IMR-90 (cell line): ENCODE results near the gene TRABD2A. TPM values are rescaled to one million over a fixed set of nuclear protein-coding genes. Genes with fewer than 3 reads are reported as not detected.

Experiments used
- ATAC-seq: fragments of 200-7000 bp; cut with Tn5 transposase; 2 replicates; pipeline ENCODE4 v1.9.1; 2020; ENCODE audit warnings: low read depth, mild to moderate bottlenecking, moderate library complexity
- BruUV-seq: library from RNA; stranded (reverse); fragments of 400-500 nt; replicated peaks from 2 replicates; lab custom pipeline; 2021; lab: Mats Ljungman, UMichigan
- CTCF ChIA-PET: fragments of 300-600 bp; formaldehyde crosslinking; extraction: SDS; loops from one replicate; lab custom pipeline; 2021; ENCODE audit warnings: antibody characterized with exemption; lab: Yijun Ruan, JAX
- POLR2A ChIA-PET: fragments of 300-600 bp; sonication (Branson Sonifier 250); formaldehyde crosslinking; loops from one replicate; lab custom pipeline; 2022; ENCODE audit warnings: antibody characterized with exemption; ENCODE audit not compliant: unreplicated experiment; lab: Charles Lee
- DNase-seq: peaks from one replicate; pipeline ENCODE4 v3.0.0; 2013
- H2AFZ ChIP-seq: replicated peaks from 2 replicates; pipeline ENCODE3; 2013; ENCODE audit warnings: low read length, mild to moderate bottlenecking; ENCODE audit not compliant: poor library complexity
- H2AK5ac ChIP-seq: 2 replicates; pipeline ENCODE4 v1.6.1; 2013; ENCODE audit warnings: low read depth, low read length, inconsistent platforms
- H2AK9ac ChIP-seq: replicated peaks from 2 replicates; pipeline ENCODE3; 2013; ENCODE audit warnings: mild to moderate bottlenecking, low read depth, low read length, moderate library complexity; ENCODE audit not compliant: poor library complexity
- H2BK120ac ChIP-seq: 2 replicates; pipeline ENCODE4 v1.6.1; 2013; ENCODE audit warnings: low read depth, low read length, inconsistent platforms
- H2BK15ac ChIP-seq: 3 replicates; pipeline ENCODE4 v1.6.1; 2013; ENCODE audit warnings: low read depth, low read length, inconsistent platforms
- H2BK20ac ChIP-seq: 2 replicates; pipeline ENCODE4 v1.6.1; 2013; ENCODE audit warnings: low read depth, mild to moderate bottlenecking, inconsistent platforms, low read length, moderate library complexity
- H2BK5ac ChIP-seq: 2 replicates; pipeline ENCODE4 v1.6.1; 2013; ENCODE audit warnings: mild to moderate bottlenecking, low read depth, low read length, inconsistent platforms; ENCODE audit not compliant: poor library complexity, severe bottlenecking
- H3K14ac ChIP-seq: replicated peaks from 2 replicates; pipeline ENCODE4 v1.6.1; 2013; ENCODE audit warnings: low read depth, low read length, inconsistent platforms
- H3K18ac ChIP-seq: 2 replicates; pipeline ENCODE4 v1.6.1; 2013; ENCODE audit warnings: low read depth, low read length, control low read depth
- H3K23ac ChIP-seq: 2 replicates; pipeline ENCODE4 v1.6.1; 2013; ENCODE audit warnings: low read depth, low read length, inconsistent platforms
- H3K27ac ChIP-seq: 2 replicates; pipeline ENCODE4 v1.5.1; 2013; ENCODE audit warnings: mild to moderate bottlenecking, control low read depth, low read length; ENCODE audit not compliant: insufficient read depth
- H3K27me3 ChIP-seq: 2 replicates; pipeline ENCODE4 v1.6.1; 2013; ENCODE audit warnings: low read length; ENCODE audit not compliant: control insufficient read depth, insufficient read depth
- H3K36me3 ChIP-seq: 2 replicates; pipeline ENCODE4 v1.6.1; 2013; ENCODE audit warnings: low read length, mixed read lengths; ENCODE audit not compliant: control insufficient read depth, insufficient read depth
- H3K4ac ChIP-seq: 2 replicates; pipeline ENCODE4 v1.6.1; 2013; ENCODE audit warnings: low read depth, low read length, inconsistent platforms
- H3K4me1 ChIP-seq: 2 replicates; pipeline ENCODE4 v1.6.1; 2013; ENCODE audit warnings: low read length, mixed read lengths; ENCODE audit not compliant: control insufficient read depth, insufficient read depth
- H3K4me2 ChIP-seq: 2 replicates; pipeline ENCODE4 v1.6.1; 2013; ENCODE audit warnings: low read depth, mild to moderate bottlenecking, control low read depth, low read length, moderate library complexity
- H3K4me3 ChIP-seq: 2 replicates; pipeline ENCODE4 v1.5.1; 2013; ENCODE audit warnings: low read depth, mild to moderate bottlenecking, control low read depth, low read length, moderate library complexity; ENCODE audit not compliant: insufficient read depth
- H3K56ac ChIP-seq: 2 replicates; pipeline ENCODE4 v1.6.1; 2013; ENCODE audit warnings: low read length, inconsistent platforms; ENCODE audit not compliant: insufficient read depth; ENCODE audit errors: extremely low read depth
- H3K79me1 ChIP-seq, 2 experiments: 2 replicates each; pipeline ENCODE4 v1.6.1; 2013; ENCODE audit warnings: low read length in 2 of 2, inconsistent platforms in 1 of 2, low read depth in 1 of 2
- H3K9ac ChIP-seq: 2 replicates; pipeline ENCODE4 v1.6.1; 2013; ENCODE audit warnings: low read depth, low read length, control low read depth
- H3K9me1 ChIP-seq: 2 replicates; pipeline ENCODE4 v1.6.1; 2013; ENCODE audit warnings: low read length, inconsistent platforms; ENCODE audit not compliant: insufficient read depth
- H3K9me3 ChIP-seq: 2 replicates; pipeline ENCODE4 v1.6.1; 2013; ENCODE audit warnings: low read length; ENCODE audit not compliant: control insufficient read depth, insufficient read depth
- H4K20me1 ChIP-seq: 2 replicates; pipeline ENCODE4 v1.6.1; 2013; ENCODE audit warnings: low read length, inconsistent platforms; ENCODE audit not compliant: insufficient read depth
- H4K5ac ChIP-seq: 2 replicates; pipeline ENCODE4 v1.6.1; 2013; ENCODE audit warnings: mild to moderate bottlenecking, low read depth, low read length, control low read depth
- H4K8ac ChIP-seq, 2 experiments: 2 replicates each; pipeline ENCODE4 v1.6.1; 2013; ENCODE audit warnings: low read depth in 2 of 2, low read length in 2 of 2, control low read depth in 1 of 2, inconsistent platforms in 1 of 2
- H4K91ac ChIP-seq: 2 replicates; pipeline ENCODE4 v1.6.1; 2013; ENCODE audit warnings: low read depth, low read length, inconsistent platforms; ENCODE audit not compliant: insufficient read depth
- BHLHE40 ChIP-seq: fragments of 150-350 bp; IDR thresholded peaks from 2 replicates; pipeline ENCODE4 v1.6.1; 2016; ENCODE audit warnings: mild to moderate bottlenecking, low read depth, low read length
- FOS ChIP-seq: fragments of 150-350 bp; IDR thresholded peaks from 2 replicates; pipeline ENCODE4 v1.6.1; 2016; ENCODE audit warnings: low read depth, low read length
- MAFK ChIP-seq: IDR thresholded peaks from 2 replicates; pipeline ENCODE4 v1.6.1; 2012; ENCODE audit warnings: low read depth, low read length, improper control_type of control experiment
- POLR2A ChIP-seq: IDR thresholded peaks from 2 replicates; pipeline ENCODE4 v1.6.1; 2012; ENCODE audit warnings: mild to moderate bottlenecking, low read depth, low read length
- RAD21 ChIP-seq: IDR thresholded peaks from 2 replicates; pipeline ENCODE4 v1.6.1; 2012; ENCODE audit warnings: low read length, improper control_type of control experiment
- RFX5 ChIP-seq: IDR thresholded peaks from 2 replicates; pipeline ENCODE4 v1.8.0; 2012; ENCODE audit warnings: low read depth, mild to moderate bottlenecking, low read length, moderate library complexity
- WGBS, 2 experiments: methylation state at CpG; one replicate each; pipeline versions ENCODE4 v1.1.5 to v1.1.7; 2013; ENCODE audit warnings: missing lambda C conversion rate in 2 of 2; ENCODE audit not compliant: insufficient read length in 1 of 2; ENCODE audit errors: extremely low coverage in 2 of 2; 5-methylcytosine and 5-hydroxymethylcytosine counted together
- dilution Hi-C: fragments of 300-500 bp; cut with HindIII; formaldehyde crosslinking; loops from one replicate; pipeline ENCODE4 v1.14.3; 2018; ENCODE audit warnings: low sequenced_read_pairs; ENCODE audit not compliant: unreplicated experiment
- in situ Hi-C: fragments of 300-500 bp; cut with MboI; formaldehyde crosslinking; loops from 3 replicates; pipeline ENCODE4 v1.14.3; 2019; ENCODE audit warnings: low sequenced_read_pairs, inconsistent platforms, mixed read lengths
- intact Hi-C: fragments of 100-400 bp; cut with micrococcal nuclease; formaldehyde crosslinking; loops from 2 replicates; pipeline ENCODE4 v1.10.0; 2022
- polyA plus RNA-seq, 3 experiments: library from polyadenylated mRNA; depleted of rRNA; stranded (reverse); fragments of >200 nt; gene quantifications; 2 replicates each; pipeline ENCODE4 v1.2.3, GENCODE V29; 2012; ENCODE audit warnings: low replicate concordance in 1 of 3
- total RNA-seq: library from RNA; depleted of rRNA; stranded (reverse); fragments of >200 nt; gene quantifications from 2 replicates; pipeline ENCODE4 v1.2.3, GENCODE V29; 2012

Gene TRABD2A
- total and polyA plus RNA-seq, 2 of the 4 experiments (the other 2 are of a cell fraction): 17.6 to 20.3 TPM

- no peak overlapping the region for H4K8ac ChIP-seq
- peaks cover 12% of the 10 kb centered on the region for H4K20me1 ChIP-seq
- CTCF ChIA-PET: interaction anchor here (0.6 kb wide), 1 partner anchor 76 kb away, joined by 4 read pairs; no protein-coding TSS in a partner anchor
- no peak overlapping the region for H3K4ac ChIP-seq
- H4K91ac ChIP-seq: no peak overlapping the region
- TF ChIP-seq BHLHE40 (peak; percentile 46), MAFK (no peak), POLR2A (no peak), RFX5 (no peak), FOS (no peak), RAD21 (no peak)
- H3K27ac ChIP-seq: no peak overlapping the region
- 0 out of 2 replicates have a peak overlapping the region, but pooled peaks have one; percentile 10 for H3K14ac ChIP-seq
- no peak for ATAC-seq
- no TSS peak for BruUV-seq
- in situ Hi-C loops: no loop called here
- H2AFZ ChIP-seq: no peak overlapping the region
- WGBS, 2 experiments: 100% methylated on average over 1 of the region's 2 CpGs; no CpG with 5 or more reads in 1 of the 2 experiments
- H2BK5ac ChIP-seq: no peak overlapping the region
- no peak overlapping the region for H2BK20ac ChIP-seq
- H3K23ac ChIP-seq: no peak overlapping the region
- intact Hi-C loops: no loop called here
- POLR2A ChIA-PET: no interaction called here
- no peaks in the 10 kb centered on the region for H3K9me1 ChIP-seq
- H3K18ac ChIP-seq: no peak overlapping the region
- peaks cover 11 to 26% of the 10 kb centered on the region in 2 experiments; a peak in 3 of 4 replicates for H3K79me1 ChIP-seq
- no peak overlapping the region for H2BK120ac ChIP-seq
- H3K4me1 ChIP-seq: peaks cover 10% of the 10 kb centered on the region
- H3K56ac ChIP-seq: no peak overlapping the region
- no peak overlapping the region for H3K4me3 ChIP-seq
- H3K9ac ChIP-seq: no peak overlapping the region
- H3K4me2 ChIP-seq: no peak overlapping the region
- H2BK15ac ChIP-seq: peak overlapping the region; percentile 57; the same call in 1 of the 3 replicates
- H3K27me3 ChIP-seq: no peaks in the 10 kb centered on the region
- H4K5ac ChIP-seq: no peak overlapping the region
- H2AK9ac ChIP-seq: no peak overlapping the region
- DNase-seq: peak; percentile 77
- no peaks in the 10 kb centered on the region for H3K9me3 ChIP-seq
- H3K36me3 ChIP-seq: peaks cover 6% of the 10 kb centered on the region
- H2AK5ac ChIP-seq: no peak overlapping the region
- dilution Hi-C loops: no loop called here
Measured at GRCh38 chr2:84901593-84902120, 20.8 kb upstream of the TRABD2A start.
